Large intestine (tissue), 3 donors: ENCODE data around the gene EFNA2. TPM values are rescaled to one million over a fixed set of nuclear protein-coding genes. Genes with fewer than 3 reads are reported as not detected.
"Not testable (repeated sequence)": the region's sequence is repeated elsewhere in the genome, so short reads cannot be mapped to it uniquely, and the experiment has no call there.

ENCODE experiments used
- DNase-seq, 2 donors: peaks; one replicate each; pipeline versions ENCODE4 v3.0.0 to v3.0.0-alpha.2; 2013
- H3K27ac ChIP-seq: one replicate; pipeline ENCODE4 v1.5.1; 2013; ENCODE audit warnings: low read length
- H3K27me3 ChIP-seq: 2 replicates; pipeline ENCODE4 v1.6.1; 2013; ENCODE audit warnings: low read length; ENCODE audit not compliant: control insufficient read depth, insufficient read depth
- H3K36me3 ChIP-seq: 2 replicates; pipeline ENCODE4 v1.6.1; 2013; ENCODE audit warnings: low read length; ENCODE audit not compliant: control insufficient read depth, insufficient read depth
- H3K4me1 ChIP-seq: one replicate; pipeline ENCODE4 v1.6.1; 2013; ENCODE audit warnings: low read length; ENCODE audit not compliant: control insufficient read depth, insufficient read depth
- H3K4me3 ChIP-seq: one replicate; pipeline ENCODE4 v1.5.1; 2013; ENCODE audit warnings: low read length
- H3K9me3 ChIP-seq: one replicate; pipeline ENCODE4 v1.6.1; 2013; ENCODE audit warnings: mild to moderate bottlenecking, low read depth, low read length, moderate library complexity; ENCODE audit not compliant: control insufficient read depth
- WGBS: methylation state at CpG from one replicate; pipeline ENCODE4 v1.1.5; 2013; ENCODE audit warnings: low lambda C conversion rate; ENCODE audit not compliant: insufficient coverage; 5-methylcytosine and 5-hydroxymethylcytosine counted together
- polyA plus RNA-seq: library from polyadenylated mRNA; unstranded; fragments of 120-200 nt; gene quantifications from one replicate; pipeline ENCODE4 v1.2.1, GENCODE V29; 2013

The EFNA2 gene
- polyA plus RNA-seq, 1 donor = 25.6 TPM

- Histone ChIP-seq H3K4me3 (peak within 1 kb of the TSS; percentile 87), H3K36me3 (peaks cover 3% of the 10 kb centered on the region), H3K27ac (peak within 1 kb of the TSS; percentile 30), H3K9me3 (peaks cover 5% of the 10 kb centered on the region), H3K27me3 (peaks cover 12% of the 10 kb centered on the region), H3K4me1 (peaks cover 67% of the 10 kb centered on the region)
- WGBS = no CpG with 5 or more reads among the region's 79 CpGs
- peak; percentile 95 to 96 for DNase-seq
These were observed 44.1 kb upstream of the EFNA2 start, which contains the start of gene ATP5F1D for GRCh38 chr19:1241417-1242095. ATP5F1D (plus strand) TSS chr19:1241751; CDS start chr19:1241851, 100 bp downstream.

GRCh38 chr19:1243768-1244692, 41.6 kb upstream of the EFNA2 start:
- WGBS = no CpG with 5 or more reads among the region's 33 CpGs
- peak; percentile 84 to 85 for DNase-seq
- H3K4me3 ChIP-seq = peak overlapping the region; percentile 31
- H3K9me3 ChIP-seq = no peaks in the 10 kb centered on the region
- H3K27ac ChIP-seq = peak overlapping the region; percentile 98
- H3K27me3 ChIP-seq = no peaks in the 10 kb centered on the region
- peaks cover 3% of the 10 kb centered on the region for H3K36me3 ChIP-seq
- peaks cover 67% of the 10 kb centered on the region for H3K4me1 ChIP-seq

- peaks cover 61% of the 10 kb centered on the region for H3K4me1 ChIP-seq
- H3K27me3 ChIP-seq = no peaks in the 10 kb centered on the region
- H3K4me3 ChIP-seq = peak overlapping the region; percentile 31
- H3K27ac ChIP-seq = peak overlapping the region; percentile 98
- H3K9me3 ChIP-seq = no peaks in the 10 kb centered on the region
- peak; percentile 80 to 92 for DNase-seq
- no CpG with 5 or more reads among the region's 31 CpGs for WGBS
- H3K36me3 ChIP-seq = peaks cover 3% of the 10 kb centered on the region
These were observed 40.8 kb upstream of the EFNA2 start for GRCh38 chr19:1244693-1245451.

- peak; percentile 90 to 96 for DNase-seq
- H3K27ac ChIP-seq = peak overlapping the region; percentile 98
- H3K4me3 ChIP-seq = peak overlapping the region; percentile 31
- H3K4me1 ChIP-seq = peaks cover 59% of the 10 kb centered on the region
- no CpG with 5 or more reads among the region's 26 CpGs for WGBS
- H3K36me3 ChIP-seq = peaks cover 4% of the 10 kb centered on the region
- no peaks in the 10 kb centered on the region for H3K27me3 ChIP-seq
- no peaks in the 10 kb centered on the region for H3K9me3 ChIP-seq
These were observed 40.0 kb upstream of the EFNA2 start for GRCh38 chr19:1245494-1246264.

GRCh38 chr19:1246265-1247087, 39.2 kb upstream of the EFNA2 start:
- H3K27me3 ChIP-seq, H3K9me3 ChIP-seq, H3K4me3 ChIP-seq, H3K36me3 ChIP-seq: not testable (repeated sequence)
- peak overlapping the region; percentile 98 for H3K27ac ChIP-seq
- WGBS = no CpG with 5 or more reads among the region's 27 CpGs
- DNase-seq = peak; percentile 60 to 91
- H3K4me1 ChIP-seq = peaks cover 52% of the 10 kb centered on the region

- no peaks in the 10 kb centered on the region for H3K9me3 ChIP-seq
- no peaks in the 10 kb centered on the region for H3K27me3 ChIP-seq
- no peak for DNase-seq
- no CpG with 5 or more reads among the region's 8 CpGs for WGBS
- H3K36me3 ChIP-seq = peaks cover 16% of the 10 kb centered on the region
- peak overlapping the region; percentile 100 for H3K27ac ChIP-seq
- H3K4me1 ChIP-seq = peaks cover 45% of the 10 kb centered on the region
- H3K4me3 ChIP-seq = peak overlapping the region; percentile 85
These were observed 37.9 kb upstream of the EFNA2 start for GRCh38 chr19:1247748-1248138.

- Histone ChIP-seq H3K36me3 (peaks cover 16% of the 10 kb centered on the region), H3K4me1 (peaks cover 41% of the 10 kb centered on the region)
These were observed 37.4 kb upstream of the EFNA2 start, which contains the start of gene MIDN for GRCh38 chr19:1248139-1248785. MIDN (plus strand) TSS chr19:1248583; CDS start chr19:1250297, 1,714 bp downstream.

GRCh38 chr19:1248786-1249297, 36.8 kb upstream of the EFNA2 start:
- peaks cover 43% of the 10 kb centered on the region for H3K4me1 ChIP-seq
- H3K27me3 ChIP-seq = no peaks in the 10 kb centered on the region
- peak in 1 of 2 donors; percentile 61 for DNase-seq
- H3K36me3 ChIP-seq = peaks cover 19% of the 10 kb centered on the region
- H3K4me3 ChIP-seq = peak overlapping the region; percentile 85
- no CpG with 5 or more reads among the region's 74 CpGs for WGBS
- H3K9me3 ChIP-seq = no peaks in the 10 kb centered on the region
- peak overlapping the region; percentile 100 for H3K27ac ChIP-seq

More at GRCh38 chr19:1248139-1248785, 37.4 kb upstream of the EFNA2 start, which contains the start of gene MIDN:
- Histone ChIP-seq H3K27ac (peak within 1 kb of the TSS; percentile 100), H3K4me3 (peak within 1 kb of the TSS; percentile 85), H3K9me3 (no peaks in the 10 kb centered on the region), H3K27me3 (no peaks in the 10 kb centered on the region)
- peak; percentile 77 to 91 for DNase-seq
- no CpG with 5 or more reads among the region's 60 CpGs for WGBS
